ENCODE measurements around the gene DISP3. TPM values are rescaled to one million over a fixed set of nuclear protein-coding genes. Genes with fewer than 3 reads are reported as not detected.

Gene DISP3
- total RNA-seq, 1 donor from 2014 or later: 0.42 TPM

DNA sequence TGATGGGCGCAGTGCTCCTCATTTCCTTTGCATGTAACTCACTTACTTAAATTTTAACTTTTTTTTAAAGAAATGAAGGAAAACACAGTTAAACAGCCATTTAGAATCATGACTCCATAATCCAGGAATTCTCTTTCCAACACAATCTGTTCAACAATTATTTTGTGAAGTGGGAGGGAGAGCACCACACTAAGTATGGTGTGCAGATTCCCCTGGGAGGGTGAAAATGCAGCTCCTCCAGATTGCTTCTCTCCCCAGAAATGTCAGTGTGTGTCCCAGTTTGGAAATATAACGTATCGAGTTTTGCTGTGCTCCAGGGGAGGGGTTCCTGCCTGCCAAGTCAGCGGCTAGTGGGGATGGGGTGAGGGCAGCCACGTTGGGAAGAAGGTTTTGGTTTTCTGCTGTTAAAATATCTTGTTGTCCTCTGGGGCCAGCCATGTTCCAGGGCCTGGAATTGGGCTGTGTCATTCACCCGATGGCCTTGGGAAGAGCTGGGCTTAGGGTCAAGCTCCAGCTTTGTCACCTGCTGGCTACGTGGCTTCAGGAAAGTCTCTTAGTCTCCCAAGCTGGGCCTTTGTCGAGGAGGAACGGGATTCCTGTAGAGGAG lies 17.3 kb upstream of the DISP3 start:
- peaks cover 22% of the 10 kb centered on the region for H3K27me3 Mint-ChIP-seq
- CTCF ChIA-PET: no interaction called here

DNA sequence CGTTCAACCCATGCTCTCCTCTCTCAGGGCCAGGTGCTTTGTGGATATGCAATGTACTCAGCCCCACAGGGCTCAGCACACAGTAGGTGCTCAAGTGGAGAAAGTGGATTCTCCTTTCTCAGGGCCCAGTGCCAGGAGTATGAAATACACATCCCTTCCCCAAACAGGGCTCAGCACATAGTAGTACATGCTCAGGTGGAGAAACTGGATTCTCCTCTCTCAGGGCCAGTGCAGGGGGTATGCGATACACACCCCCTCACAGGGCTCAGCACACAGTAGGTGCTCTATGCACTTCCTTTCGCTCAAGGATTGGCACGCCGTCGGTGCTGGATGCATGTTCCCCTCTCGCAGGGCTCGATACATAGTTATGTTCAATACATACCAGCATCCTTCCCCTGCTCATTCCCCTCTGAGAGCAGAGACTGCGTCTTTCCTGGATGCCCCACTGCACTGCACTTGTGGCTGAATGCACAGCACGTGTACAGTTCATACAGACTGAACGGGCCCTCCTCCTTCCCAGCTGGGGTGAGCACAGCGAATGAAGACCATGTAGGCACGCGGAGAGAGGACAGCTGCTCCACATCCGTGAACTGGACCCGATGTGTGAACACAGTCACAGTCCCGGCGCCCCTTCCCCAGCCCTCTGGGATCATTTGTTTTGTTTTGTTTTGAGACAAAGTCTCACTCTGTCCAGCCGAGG lies 16.6 kb upstream of the DISP3 start:
- ChIA-PET CTCF (no interaction called here), POLR2A (no interaction called here)
- H3K9me3 Mint-ChIP-seq: no peaks in the 10 kb centered on the region
- intact Hi-C loops (cut with micrococcal nuclease): no loop called here
- DNase-seq: no peak
- H3K27me3 Mint-ChIP-seq: peaks cover 23% of the 10 kb centered on the region
- no peaks in the 10 kb centered on the region for H3K4me1 Mint-ChIP-seq
- TF ChIP-seq, protein P1, sequence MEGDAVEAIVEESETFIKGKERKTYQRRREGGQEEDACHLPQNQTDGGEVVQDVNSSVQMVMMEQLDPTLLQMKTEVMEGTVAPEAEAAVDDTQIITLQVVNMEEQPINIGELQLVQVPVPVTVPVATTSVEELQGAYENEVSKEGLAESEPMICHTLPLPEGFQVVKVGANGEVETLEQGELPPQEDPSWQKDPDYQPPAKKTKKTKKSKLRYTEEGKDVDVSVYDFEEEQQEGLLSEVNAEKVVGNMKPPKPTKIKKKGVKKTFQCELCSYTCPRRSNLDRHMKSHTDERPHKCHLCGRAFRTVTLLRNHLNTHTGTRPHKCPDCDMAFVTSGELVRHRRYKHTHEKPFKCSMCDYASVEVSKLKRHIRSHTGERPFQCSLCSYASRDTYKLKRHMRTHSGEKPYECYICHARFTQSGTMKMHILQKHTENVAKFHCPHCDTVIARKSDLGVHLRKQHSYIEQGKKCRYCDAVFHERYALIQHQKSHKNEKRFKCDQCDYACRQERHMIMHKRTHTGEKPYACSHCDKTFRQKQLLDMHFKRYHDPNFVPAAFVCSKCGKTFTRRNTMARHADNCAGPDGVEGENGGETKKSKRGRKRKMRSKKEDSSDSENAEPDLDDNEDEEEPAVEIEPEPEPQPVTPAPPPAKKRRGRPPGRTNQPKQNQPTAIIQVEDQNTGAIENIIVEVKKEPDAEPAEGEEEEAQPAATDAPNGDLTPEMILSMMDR (IDR thresholded peaks at IDR 0.05): no peak
- ATAC-seq (ENCODE audit: low read depth): no peak
- H3K36me3 Mint-ChIP-seq (ENCODE audit: low read depth): no peaks in the 10 kb centered on the region
- no peak overlapping the region for H3K27ac Mint-ChIP-seq
- H3K4me3 Mint-ChIP-seq: no peak overlapping the region

More for the DNA sequence above, 17.3 kb upstream of the DISP3 start:
- Mint-ChIP-seq H3K27ac (no peak overlapping the region), H3K4me1 (no peaks in the 10 kb centered on the region), H3K36me3 (ENCODE audit: low read depth) (no peaks in the 10 kb centered on the region), H3K4me3 (no peak overlapping the region), H3K9me3 (no peaks in the 10 kb centered on the region)
- TF ChIP-seq, protein P1 (IDR thresholded peaks at IDR 0.05): no peak
- DNase-seq (no peak), ATAC-seq (ENCODE audit: low read depth) (no peak)
- intact Hi-C loops (cut with micrococcal nuclease): no loop called here
- POLR2A ChIA-PET: no interaction called here

DNA sequence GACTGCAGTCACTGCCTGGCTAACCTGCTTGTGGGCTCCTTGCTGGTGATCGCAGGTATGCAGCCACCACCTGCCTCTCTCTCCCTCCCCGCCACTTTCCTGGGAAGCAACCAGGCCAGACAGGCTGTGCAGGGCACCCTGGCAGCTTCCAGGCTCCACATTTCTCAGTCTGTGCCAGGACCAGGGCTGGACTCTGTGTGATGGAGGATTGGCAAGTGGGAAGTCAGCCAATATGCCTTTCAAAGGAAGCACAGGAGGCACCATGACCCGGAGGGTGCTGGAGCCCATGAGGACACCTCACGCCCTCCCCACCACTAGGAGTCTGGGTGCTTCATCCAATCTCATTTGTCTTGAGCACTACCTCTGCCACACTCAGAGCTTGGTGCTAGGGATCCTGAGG lies 15.8 kb upstream of the DISP3 start:
- H3K36me3 Mint-ChIP-seq (ENCODE audit: low read depth): no peaks in the 10 kb centered on the region
- H3K27ac Mint-ChIP-seq: no peak overlapping the region
- no peak for ATAC-seq (ENCODE audit: low read depth)
- peaks cover 20% of the 10 kb centered on the region for H3K27me3 Mint-ChIP-seq
- H3K4me3 Mint-ChIP-seq: no peak overlapping the region
- intact Hi-C loops (cut with micrococcal nuclease): no loop called here
- no peaks in the 10 kb centered on the region for H3K9me3 Mint-ChIP-seq
- H3K4me1 Mint-ChIP-seq: no peaks in the 10 kb centered on the region
- DNase-seq: no peak
- CTCF ChIA-PET: no interaction called here
- POLR2A ChIA-PET: no interaction called here
- TF ChIP-seq, protein P1 (IDR thresholded peaks at IDR 0.05): no peak

DNA sequence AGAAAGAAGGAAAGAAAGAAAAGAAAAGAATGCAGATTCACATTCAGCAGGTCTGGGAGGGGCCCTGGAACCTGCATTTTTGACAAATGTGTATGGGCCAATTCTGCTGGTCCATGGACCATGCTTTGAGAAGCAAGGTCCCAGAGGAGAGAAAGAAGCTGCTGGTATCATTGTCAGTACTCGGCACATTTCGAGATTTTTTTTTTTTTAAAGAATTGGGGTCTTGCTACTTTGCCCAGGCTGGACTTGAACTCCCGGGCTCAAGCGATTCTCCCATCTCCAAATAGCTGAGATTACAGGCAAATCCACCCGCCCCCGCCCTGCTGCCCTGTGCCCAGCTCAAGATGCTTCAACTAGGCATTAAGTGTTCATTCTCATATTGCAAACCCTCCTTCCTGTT lies 13.6 kb upstream of the DISP3 start:
- H3K27ac Mint-ChIP-seq: no peak overlapping the region
- ATAC-seq (ENCODE audit: low read depth): no peak

DNA sequence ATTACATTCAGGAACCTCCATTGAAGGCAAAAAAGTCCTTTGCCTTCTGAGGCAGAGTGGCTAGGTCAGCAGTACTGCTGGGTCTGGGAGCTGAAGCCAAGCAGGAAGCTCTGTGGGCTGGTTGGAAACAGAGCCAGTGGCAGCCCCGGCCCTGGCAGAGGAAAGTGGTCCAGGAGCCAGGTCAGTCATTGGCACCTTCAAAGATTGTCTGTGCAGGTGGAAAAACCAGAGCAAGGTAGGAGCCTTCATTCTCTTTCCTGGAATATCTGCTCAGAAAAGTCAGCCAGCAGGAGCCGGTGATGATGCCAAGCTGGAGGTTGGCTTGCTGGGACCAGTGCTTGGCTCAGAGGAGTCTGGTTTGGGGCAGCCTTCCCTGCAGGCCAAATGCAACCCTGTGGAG lies 12.5 kb upstream of the DISP3 start:
- Mint-ChIP-seq H3K4me1 (no peaks in the 10 kb centered on the region), H3K27me3 (peaks cover 17% of the 10 kb centered on the region), H3K36me3 (ENCODE audit: low read depth) (no peaks in the 10 kb centered on the region), H3K27ac (no peak overlapping the region), H3K4me3 (no peak overlapping the region), H3K9me3 (no peaks in the 10 kb centered on the region)
- TF ChIP-seq, protein P1 (IDR thresholded peaks at IDR 0.05): no peak
- ChIA-PET POLR2A (no interaction called here), CTCF (no interaction called here)
- ATAC-seq (ENCODE audit: low read depth) (no peak), DNase-seq (no peak)
- intact Hi-C loops (cut with micrococcal nuclease): no loop called here

More for the DNA sequence above, 13.6 kb upstream of the DISP3 start:
- POLR2A ChIA-PET: no interaction called here
- Mint-ChIP-seq H3K4me1 (no peaks in the 10 kb centered on the region), H3K9me3 (no peaks in the 10 kb centered on the region), H3K36me3 (ENCODE audit: low read depth) (no peaks in the 10 kb centered on the region), H3K4me3 (no peak overlapping the region), H3K27me3 (peaks cover 22% of the 10 kb centered on the region)
- intact Hi-C loops (cut with micrococcal nuclease): no loop called here
- no peak for DNase-seq
- TF ChIP-seq, protein P1 (IDR thresholded peaks at IDR 0.05): no peak
- CTCF ChIA-PET: no interaction called here

Measured in activated B cell treated with CpG ODN at 0.5 μM for 24 hours (primary cell).